ENCODE results near the gene MCAM.

DNA sequence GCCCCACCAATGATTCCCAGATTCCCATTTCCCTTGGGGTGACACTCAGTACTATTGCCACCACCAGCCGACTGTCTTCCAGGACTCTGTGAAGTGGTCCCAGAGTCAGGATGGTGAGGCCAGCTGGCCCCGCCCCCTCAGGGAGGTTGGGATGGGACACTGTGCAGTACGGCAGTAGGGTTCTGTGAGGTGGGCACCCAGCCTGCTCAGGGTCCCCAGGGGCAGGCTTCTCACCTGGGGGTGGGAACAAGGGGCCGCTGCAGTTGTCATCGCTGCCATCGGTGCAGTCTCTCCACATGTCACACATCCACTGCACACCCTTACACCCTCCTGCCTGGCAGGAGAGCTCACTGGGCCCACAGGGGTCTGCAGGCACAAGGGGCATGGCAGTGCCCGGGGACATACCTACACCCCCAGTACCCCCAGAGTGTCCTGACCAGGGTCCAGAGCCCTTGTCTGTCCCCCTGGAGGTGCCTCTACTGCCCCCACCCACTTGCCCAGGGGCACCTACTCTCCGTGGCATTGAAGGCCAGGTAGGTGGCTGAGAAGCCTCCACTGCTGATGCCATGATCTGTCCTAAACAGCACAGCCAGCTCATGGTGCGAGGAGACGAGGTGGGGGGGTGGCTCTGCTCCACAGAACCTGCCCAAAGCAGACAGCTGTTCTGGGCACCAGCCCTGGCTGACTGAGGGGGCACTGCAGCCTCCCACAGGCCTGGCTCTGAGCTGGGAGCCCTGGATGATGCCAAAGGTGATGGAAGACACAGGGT is 25.6 kb upstream of the MCAM start:
- no peak for TF ChIP-seq EZH2 (IDR thresholded peaks at IDR 0.05)
- TF ChIP-seq, protein P1, sequence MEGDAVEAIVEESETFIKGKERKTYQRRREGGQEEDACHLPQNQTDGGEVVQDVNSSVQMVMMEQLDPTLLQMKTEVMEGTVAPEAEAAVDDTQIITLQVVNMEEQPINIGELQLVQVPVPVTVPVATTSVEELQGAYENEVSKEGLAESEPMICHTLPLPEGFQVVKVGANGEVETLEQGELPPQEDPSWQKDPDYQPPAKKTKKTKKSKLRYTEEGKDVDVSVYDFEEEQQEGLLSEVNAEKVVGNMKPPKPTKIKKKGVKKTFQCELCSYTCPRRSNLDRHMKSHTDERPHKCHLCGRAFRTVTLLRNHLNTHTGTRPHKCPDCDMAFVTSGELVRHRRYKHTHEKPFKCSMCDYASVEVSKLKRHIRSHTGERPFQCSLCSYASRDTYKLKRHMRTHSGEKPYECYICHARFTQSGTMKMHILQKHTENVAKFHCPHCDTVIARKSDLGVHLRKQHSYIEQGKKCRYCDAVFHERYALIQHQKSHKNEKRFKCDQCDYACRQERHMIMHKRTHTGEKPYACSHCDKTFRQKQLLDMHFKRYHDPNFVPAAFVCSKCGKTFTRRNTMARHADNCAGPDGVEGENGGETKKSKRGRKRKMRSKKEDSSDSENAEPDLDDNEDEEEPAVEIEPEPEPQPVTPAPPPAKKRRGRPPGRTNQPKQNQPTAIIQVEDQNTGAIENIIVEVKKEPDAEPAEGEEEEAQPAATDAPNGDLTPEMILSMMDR (IDR thresholded peaks at IDR 0.05), result no peak
- TF ChIP-seq EZH2phosphoT487 (IDR thresholded peaks at IDR 0.05), result no peak

All from neural progenitor cell (in vitro differentiated cells).